H1 (cell line): ENCODE results near the gene PAWR. TPM values are rescaled to one million over a fixed set of nuclear protein-coding genes. Genes with fewer than 3 reads are reported as not detected.

ENCODE experiments used
- ATF3 ChIP-seq: IDR thresholded peaks from 2 replicates; pipeline ENCODE4 v1.6.1; 2011; ENCODE audit warnings: low read depth, mild to moderate bottlenecking, low read length; ENCODE audit not compliant: insufficient read depth
- NANOG ChIP-seq: IDR thresholded peaks from 2 replicates; pipeline ENCODE4 v1.6.1; 2011; ENCODE audit warnings: low read length, low read depth, mild to moderate bottlenecking, inconsistent platforms; ENCODE audit not compliant: insufficient read depth, poor library complexity, severe bottlenecking
- RBBP5 ChIP-seq: IDR thresholded peaks from 2 replicates; pipeline ENCODE4 v1.7.1; 2012; ENCODE audit warnings: low read depth, mild to moderate bottlenecking, inconsistent platforms, low read length, moderate library complexity, borderline replicate concordance
- SP2 ChIP-seq: IDR thresholded peaks from 2 replicates; pipeline ENCODE4 v1.6.1; 2012; ENCODE audit warnings: mild to moderate bottlenecking, low read length, inconsistent platforms
- polyA plus RNA-seq, 7 experiments: library from polyadenylated mRNA; depleted of rRNA in 3 of 7; stranded (reverse) in 5 of 7; unstranded in 2 of 7; fragments of >200 nt in 5 of 7; fragments of 200-250 nt in 2 of 7; gene quantifications; 1 replicate in 5 of 7; 2 replicates in 1 of 7; 4 replicates in 1 of 7; pipeline versions ENCODE4 v1.2.1 to v1.2.3, GENCODE V29; 2011 to 2013; ENCODE audit warnings: missing spikeins in 2 of 7, mixed read lengths in 2 of 7
- total RNA-seq: library from RNA; stranded (reverse); fragmentation: NEBNext Ultra II Directional; extraction: Animal tissue kit (Norgen Biotek cat#: 25700); gene quantifications from 2 replicates; pipeline ENCODE4 v1.2.1, GENCODE V29; 2021

The PAWR gene
- total and polyA plus RNA-seq, 2 of the 8 experiments (the other 6 are each of a cell fraction or from before 2014, with no cell fraction given) = 28.3 to 327 TPM

- no peak for TF ChIP-seq NANOG
- no peak for TF ChIP-seq RBBP5
- no peak for TF ChIP-seq SP2
- TF ChIP-seq ATF3 = no peak
Observed at GRCh38 chr12:79549531-79550271, 141.1 kb downstream of the PAWR start (continued).
